Measurements from ENCODE around the gene WDR36. TPM values are rescaled to one million over a fixed set of nuclear protein-coding genes. Genes with fewer than 3 reads are reported as not detected.

The WDR36 gene
- polyA plus RNA-seq, 1 donor (not counting 4 experiments of a cell fraction or from before 2014, with no cell fraction given): 37.8 TPM

DNA sequence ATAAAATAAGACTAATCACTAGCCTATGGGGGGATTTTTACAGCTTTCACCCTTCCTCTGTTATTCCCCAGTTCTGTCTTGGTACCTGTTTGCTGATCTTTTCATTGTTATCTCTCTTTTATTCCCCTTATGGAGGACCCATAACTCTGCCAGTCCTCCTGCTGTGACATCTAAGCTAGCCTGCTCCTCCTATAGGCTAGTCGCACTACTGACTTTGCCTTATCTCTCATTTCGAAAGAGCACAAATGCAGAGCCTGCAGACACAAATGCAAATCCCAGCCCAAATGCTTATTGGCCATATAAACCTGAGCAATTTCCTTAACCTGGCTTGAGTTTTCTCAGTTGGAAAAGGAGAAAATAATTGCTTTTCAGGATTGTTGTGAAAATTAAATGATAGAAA lies 72.9 kb downstream of the WDR36 start:
- H3K9me3 ChIP-seq (ENCODE audit: control insufficient read depth, low read depth, low read length): no peaks in the 10 kb centered on the region
- no peaks in the 10 kb centered on the region for H3K9me1 ChIP-seq (ENCODE audit: control insufficient read depth, extremely low read depth, insufficient read depth, low read length)
- no peak overlapping the region for H3K27ac ChIP-seq (ENCODE audit: control insufficient read depth, insufficient read depth, low read length)
- no peaks in the 10 kb centered on the region for H3K36me3 ChIP-seq (ENCODE audit: control insufficient read depth in 2 of 2, extremely low read depth in 1 of 2, insufficient read depth in 2 of 2, low read length in 2 of 2)
- H3K9ac ChIP-seq (ENCODE audit: control insufficient read depth, extremely low read depth, insufficient read depth, low read length): no peak overlapping the region
- no peaks in the 10 kb centered on the region for H3K79me2 ChIP-seq (ENCODE audit: control insufficient read depth, insufficient read depth, low read length)
- TF ChIP-seq, protein P1, sequence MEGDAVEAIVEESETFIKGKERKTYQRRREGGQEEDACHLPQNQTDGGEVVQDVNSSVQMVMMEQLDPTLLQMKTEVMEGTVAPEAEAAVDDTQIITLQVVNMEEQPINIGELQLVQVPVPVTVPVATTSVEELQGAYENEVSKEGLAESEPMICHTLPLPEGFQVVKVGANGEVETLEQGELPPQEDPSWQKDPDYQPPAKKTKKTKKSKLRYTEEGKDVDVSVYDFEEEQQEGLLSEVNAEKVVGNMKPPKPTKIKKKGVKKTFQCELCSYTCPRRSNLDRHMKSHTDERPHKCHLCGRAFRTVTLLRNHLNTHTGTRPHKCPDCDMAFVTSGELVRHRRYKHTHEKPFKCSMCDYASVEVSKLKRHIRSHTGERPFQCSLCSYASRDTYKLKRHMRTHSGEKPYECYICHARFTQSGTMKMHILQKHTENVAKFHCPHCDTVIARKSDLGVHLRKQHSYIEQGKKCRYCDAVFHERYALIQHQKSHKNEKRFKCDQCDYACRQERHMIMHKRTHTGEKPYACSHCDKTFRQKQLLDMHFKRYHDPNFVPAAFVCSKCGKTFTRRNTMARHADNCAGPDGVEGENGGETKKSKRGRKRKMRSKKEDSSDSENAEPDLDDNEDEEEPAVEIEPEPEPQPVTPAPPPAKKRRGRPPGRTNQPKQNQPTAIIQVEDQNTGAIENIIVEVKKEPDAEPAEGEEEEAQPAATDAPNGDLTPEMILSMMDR (optimal IDR thresholded peaks at IDR 0.05 in 1 of 3, IDR thresholded peaks at IDR 0.05 in 1 of 3, conservative IDR thresholded peaks at IDR 0.05 in 1 of 3; ENCODE audit: extremely low read depth in 1 of 3, insufficient read depth in 2 of 3, low read length in 3 of 3): no peak
- TF ChIP-seq EZH2 (IDR thresholded peaks at IDR 0.05; ENCODE audit: low read length): no peak
- H4K20me1 ChIP-seq (ENCODE audit: control insufficient read depth, extremely low read depth, insufficient read depth, low read length): no peaks in the 10 kb centered on the region
- H3K27me3 ChIP-seq (ENCODE audit: control insufficient read depth, extremely low read depth, insufficient read depth, low read length): no peaks in the 10 kb centered on the region
- no peak overlapping the region for H3K4me2 ChIP-seq (ENCODE audit: control insufficient read depth, extremely low read depth, insufficient read depth, low read depth, low read length)
- dilution Hi-C loops (cut with MboI; ENCODE audit: extremely low pct_ligation_motif_present, low sequenced_read_pairs): no loop called here
- no peak for FAIRE-seq
- H3K4me1 ChIP-seq (ENCODE audit: control insufficient read depth, extremely low read depth, insufficient read depth, low read length): no peaks in the 10 kb centered on the region
- no peak overlapping the region for H2AFZ ChIP-seq (ENCODE audit: control insufficient read depth, low read length)
- no peak overlapping the region for H3K4me3 ChIP-seq (ENCODE audit: control insufficient read depth in 2 of 3, extremely low read depth in 1 of 3, insufficient read depth in 2 of 3, low read depth in 1 of 3, low read length in 3 of 3)
- no peak for DNase-seq (ENCODE audit: low read depth, low spot score)

DNA sequence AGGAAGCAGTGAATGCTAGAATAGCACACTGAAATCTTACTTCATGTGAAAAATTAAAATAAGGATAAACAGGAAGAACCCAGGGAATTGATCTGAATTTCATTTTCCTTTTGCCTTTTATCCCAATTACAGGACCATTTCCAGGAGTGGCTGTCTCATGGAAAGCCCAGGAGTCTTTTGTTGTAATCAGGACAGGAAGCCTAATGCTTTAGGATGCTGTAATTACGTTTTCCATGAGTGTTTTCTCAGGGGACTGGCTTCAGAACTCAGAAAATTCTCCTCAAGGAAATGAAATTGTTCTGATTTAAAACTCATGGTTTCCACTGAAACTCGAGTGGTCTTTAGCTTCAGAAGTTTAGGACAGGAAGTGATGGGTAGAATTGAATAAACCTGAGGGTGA lies 75.4 kb downstream of the WDR36 start:
- dilution Hi-C loops (cut with MboI; ENCODE audit: extremely low pct_ligation_motif_present, low sequenced_read_pairs): no loop called here
- TF ChIP-seq, protein P1 (optimal IDR thresholded peaks at IDR 0.05 in 1 of 3, IDR thresholded peaks at IDR 0.05 in 1 of 3, conservative IDR thresholded peaks at IDR 0.05 in 1 of 3; ENCODE audit: extremely low read depth in 1 of 3, insufficient read depth in 2 of 3, low read length in 3 of 3): no peak
- no peak for TF ChIP-seq EZH2 (IDR thresholded peaks at IDR 0.05; ENCODE audit: low read length)
- no peak for FAIRE-seq

More for the DNA sequence above, 75.4 kb downstream of the WDR36 start:
- Histone ChIP-seq H3K27ac (ENCODE audit: control insufficient read depth, insufficient read depth, low read length) (no peak overlapping the region), H2AFZ (ENCODE audit: control insufficient read depth, low read length) (no peak overlapping the region), H3K36me3 (ENCODE audit: control insufficient read depth in 2 of 2, extremely low read depth in 1 of 2, insufficient read depth in 2 of 2, low read length in 2 of 2) (no peaks in the 10 kb centered on the region), H4K20me1 (ENCODE audit: control insufficient read depth, extremely low read depth, insufficient read depth, low read length) (no peaks in the 10 kb centered on the region), H3K4me2 (ENCODE audit: control insufficient read depth, extremely low read depth, insufficient read depth, low read depth, low read length) (no peak overlapping the region), H3K27me3 (ENCODE audit: control insufficient read depth, extremely low read depth, insufficient read depth, low read length) (peaks cover 3% of the 10 kb centered on the region), H3K4me3 (ENCODE audit: control insufficient read depth in 2 of 3, extremely low read depth in 1 of 3, insufficient read depth in 2 of 3, low read depth in 1 of 3, low read length in 3 of 3) (no peak overlapping the region), H3K9me3 (ENCODE audit: control insufficient read depth, low read depth, low read length) (no peaks in the 10 kb centered on the region), H3K79me2 (ENCODE audit: control insufficient read depth, insufficient read depth, low read length) (no peaks in the 10 kb centered on the region), H3K4me1 (ENCODE audit: control insufficient read depth, extremely low read depth, insufficient read depth, low read length) (no peaks in the 10 kb centered on the region), H3K9ac (ENCODE audit: control insufficient read depth, extremely low read depth, insufficient read depth, low read length) (no peak overlapping the region), H3K9me1 (ENCODE audit: control insufficient read depth, extremely low read depth, insufficient read depth, low read length) (no peaks in the 10 kb centered on the region)
- no peak for DNase-seq (ENCODE audit: low read depth, low spot score)

Measured in keratinocyte (primary cell).